Measurements from ENCODE around the gene DLGAP5.

Gene DLGAP5

DNA sequence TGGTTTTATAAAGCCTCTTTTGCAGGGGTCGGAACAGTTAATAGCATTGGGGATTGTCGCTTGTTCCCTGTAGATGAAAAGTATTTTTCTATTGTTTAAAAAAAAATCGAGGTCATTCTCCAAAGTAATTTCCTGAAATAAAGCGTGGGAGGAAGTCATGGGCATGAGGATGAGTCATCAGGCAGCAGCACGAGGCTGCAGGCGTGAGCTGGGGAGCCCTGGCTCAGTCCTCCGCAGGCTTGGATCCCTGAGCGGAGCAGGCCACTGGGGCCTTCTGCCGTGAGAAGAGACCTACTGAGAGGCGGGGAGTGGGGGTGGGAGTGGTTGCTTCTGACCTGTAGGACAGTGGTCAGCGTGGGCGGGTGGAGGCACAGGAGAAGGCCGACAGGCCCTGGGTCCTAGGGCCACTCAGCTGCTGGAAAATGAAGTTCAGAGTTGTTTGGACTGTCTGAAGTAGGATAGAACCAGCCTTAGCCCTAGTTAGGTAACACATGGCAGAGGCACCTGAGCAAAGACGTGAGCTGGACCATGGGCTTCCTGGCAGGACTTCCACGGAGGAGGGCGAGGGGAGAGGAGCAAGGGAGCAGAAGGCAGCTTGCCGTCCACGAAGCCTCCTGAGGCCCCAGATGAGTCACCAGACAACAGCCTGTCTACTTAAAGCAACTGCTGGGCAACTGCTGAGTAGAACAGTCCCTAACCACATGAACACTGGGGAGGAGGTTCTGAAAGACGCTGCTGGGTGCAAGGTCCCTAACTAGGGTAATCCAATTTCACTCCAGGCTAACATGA, 83.4 kb downstream of the DLGAP5 start:
- FAIRE-seq: peak; percentile 89

DNA sequence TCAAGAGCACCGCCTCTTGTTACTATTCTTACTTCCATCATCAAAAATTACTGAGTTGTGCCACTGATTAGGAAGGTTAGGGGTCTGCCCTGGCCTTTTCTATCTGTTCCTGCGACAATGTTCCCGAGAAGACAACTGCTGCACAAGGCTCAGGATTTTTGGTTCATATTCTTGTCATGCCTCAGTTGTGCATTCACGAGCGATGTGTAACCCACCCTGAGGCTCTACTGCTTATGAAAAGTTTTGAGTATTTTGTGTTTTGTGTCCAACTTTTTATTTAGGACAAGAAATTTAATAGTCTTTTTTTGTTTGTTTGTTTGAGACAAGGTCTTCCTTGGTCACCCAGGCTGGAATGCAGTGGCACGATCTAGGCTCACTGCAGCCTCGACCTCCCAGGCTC, 85.4 kb downstream of the DLGAP5 start:
- no peak for FAIRE-seq

DNA sequence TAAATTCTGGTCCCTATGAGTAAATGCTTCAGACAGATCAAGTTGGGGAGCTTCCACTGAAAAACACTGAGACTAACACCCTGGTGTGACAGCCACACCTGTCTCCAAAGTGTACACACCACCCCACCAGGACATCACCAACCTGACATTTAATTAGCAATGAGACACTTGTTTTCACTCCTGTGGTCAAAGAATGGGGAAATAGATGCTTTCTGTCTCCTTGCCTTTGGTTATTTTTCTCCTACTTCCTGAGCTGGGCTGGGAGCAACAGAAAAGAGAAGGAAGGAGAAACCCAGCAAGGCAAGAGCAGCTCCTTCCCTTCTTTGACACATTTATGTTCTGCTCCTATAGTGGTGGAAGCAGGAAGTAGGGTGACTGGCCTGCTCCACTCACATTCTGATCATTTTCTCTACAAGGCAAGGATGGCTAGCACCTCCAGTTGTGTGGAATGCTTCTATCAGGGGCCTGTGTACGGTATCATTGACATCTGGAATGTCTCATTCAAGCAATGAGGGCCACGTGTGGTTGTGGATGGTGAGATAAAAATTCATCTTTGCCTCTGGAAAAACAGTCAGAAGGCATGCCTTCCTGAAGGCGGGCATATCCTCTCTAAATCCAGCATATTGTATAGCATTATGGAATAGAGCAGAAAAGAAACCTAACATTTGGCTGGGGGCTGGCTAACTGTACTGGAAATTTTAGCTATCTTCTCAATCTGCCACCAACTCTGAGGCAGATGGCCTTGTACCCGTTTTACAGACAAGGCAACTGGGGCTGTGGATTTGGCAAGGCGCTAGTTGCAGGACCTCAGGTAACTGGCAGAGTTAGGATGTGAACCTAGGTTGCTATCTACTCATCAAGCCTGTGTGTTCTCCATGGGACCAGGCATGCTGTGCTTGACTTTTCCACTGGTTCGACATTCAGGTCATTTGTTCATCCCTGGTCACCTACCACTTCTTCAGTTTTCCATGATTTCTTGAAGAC, 87.1 kb downstream of the DLGAP5 start:
- FAIRE-seq: no peak

DNA sequence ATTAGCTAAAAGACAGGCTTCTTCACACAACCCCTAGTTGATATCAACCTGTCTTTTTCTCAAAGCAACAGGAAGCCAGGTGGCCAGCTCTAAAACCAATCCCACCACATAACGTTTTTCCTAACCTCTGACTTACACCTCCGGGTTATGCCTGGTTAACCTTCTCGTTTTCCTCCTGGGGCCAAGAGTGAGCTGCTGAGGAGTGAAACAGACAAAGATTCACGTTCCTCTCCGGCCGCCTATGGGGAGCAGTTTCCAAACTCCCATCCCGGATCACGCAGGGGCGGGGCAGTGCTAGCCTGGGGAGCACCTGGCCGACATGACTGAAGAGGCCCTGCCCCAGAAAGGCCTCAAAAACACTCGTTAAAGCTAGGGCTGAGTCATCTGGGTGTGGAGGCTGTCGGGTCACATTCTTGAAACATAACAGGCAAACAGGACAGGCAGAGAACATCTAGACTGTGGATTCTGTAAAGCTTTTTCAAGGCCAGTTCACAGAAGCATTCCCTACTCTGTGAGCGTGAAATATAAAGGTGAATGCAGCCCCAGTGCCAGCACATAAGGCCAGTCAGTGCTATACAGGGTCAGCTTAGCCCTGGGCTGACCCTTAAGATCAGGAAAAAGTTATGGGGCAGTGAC, 88.3 kb downstream of the DLGAP5 start:
- no peak for FAIRE-seq

DNA sequence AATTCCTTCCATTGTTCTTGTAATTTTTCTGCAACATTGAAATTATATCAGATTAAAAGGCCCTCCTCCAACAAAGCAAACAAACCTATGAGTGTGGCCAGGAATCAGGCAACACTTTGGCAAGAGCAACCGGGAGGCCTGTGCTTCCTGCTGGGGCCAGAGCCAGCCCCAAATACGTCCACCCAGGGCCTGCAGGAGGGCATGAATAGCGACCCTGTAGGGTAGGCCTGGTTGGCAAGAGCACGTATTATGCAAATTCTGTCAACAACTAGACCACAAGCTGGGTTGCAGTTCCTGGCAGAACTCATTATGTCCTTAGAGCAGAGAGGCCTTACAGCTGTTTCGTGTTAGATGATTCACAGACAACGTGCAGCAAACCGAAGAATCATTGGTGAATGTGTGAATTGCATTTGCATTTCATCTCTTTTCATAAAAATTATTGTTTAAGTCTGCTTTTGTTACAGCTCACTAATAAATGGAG, 89.2 kb downstream of the DLGAP5 start:
- no peak for FAIRE-seq

DNA sequence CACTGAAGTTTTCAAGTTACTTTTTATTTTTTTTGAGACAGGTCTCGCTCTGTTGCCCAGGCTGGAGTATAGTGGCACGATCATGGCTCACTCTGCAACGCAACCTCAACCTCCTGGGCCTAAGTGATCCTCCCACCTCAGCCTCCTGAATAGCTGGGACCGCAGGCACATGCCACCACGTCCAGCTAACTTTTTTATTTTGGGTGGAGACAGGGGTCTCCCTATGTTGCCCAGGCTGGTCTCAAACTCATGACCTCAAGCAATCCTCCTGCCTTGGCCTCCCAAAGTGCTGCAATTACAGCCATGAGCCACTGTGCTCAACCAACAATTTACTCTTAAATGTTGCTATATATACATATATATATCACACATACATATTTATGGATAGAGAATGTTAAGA, 89.7 kb downstream of the DLGAP5 start:
- no peak for FAIRE-seq

DNA sequence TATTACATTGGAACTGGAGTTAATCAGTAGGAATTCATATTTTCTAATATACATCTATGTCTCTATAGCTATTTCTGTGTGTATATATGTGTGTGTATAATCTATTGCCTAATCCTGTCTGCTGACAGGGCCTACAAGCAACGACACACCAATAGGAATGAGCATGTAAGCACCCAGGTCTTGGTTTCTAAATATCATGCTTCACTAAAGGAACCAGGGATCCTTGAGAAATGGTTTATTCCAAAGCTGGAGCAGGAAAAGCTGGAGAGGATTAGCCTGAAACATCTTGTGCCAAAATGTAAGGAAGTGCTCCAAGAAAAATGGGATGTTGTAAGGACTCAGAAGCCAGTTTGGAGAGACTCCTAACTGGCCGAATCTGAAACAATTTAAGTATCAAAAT, 91.6 kb downstream of the DLGAP5 start:
- no peak for FAIRE-seq

DNA sequence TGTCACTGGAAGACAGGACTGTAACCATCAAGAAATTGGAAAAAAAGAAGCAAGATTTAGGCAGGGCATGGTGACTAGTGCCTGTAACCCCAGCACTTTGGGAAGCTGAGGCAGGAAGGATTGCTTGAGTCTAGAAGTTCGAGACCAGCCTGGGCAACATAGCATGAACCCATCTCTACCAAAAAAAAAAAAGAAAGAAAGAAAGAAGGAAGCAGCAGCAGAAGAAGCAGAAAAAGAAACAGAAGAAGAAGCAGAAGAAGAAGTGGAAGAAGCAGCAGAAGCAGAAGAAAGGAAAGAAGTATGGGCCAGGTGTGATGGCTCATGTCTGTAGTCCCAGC, 92.9 kb downstream of the DLGAP5 start:
- FAIRE-seq: no peak
